Mesothelial cell of epicardium (in vitro differentiated cells): Measurements from ENCODE around the gene RPA1. TPM values are rescaled to one million over a fixed set of nuclear protein-coding genes. Genes with fewer than 3 reads are reported as not detected.

ENCODE experiments used
- DNase-seq, 2 experiments: peaks; one replicate each; pipeline ENCODE4 v3.0.0; 2021; ENCODE audit warnings: low spot score in 2 of 2; ENCODE audit not compliant: unreplicated experiment in 2 of 2
- H3K27ac Mint-ChIP-seq: 2 replicates; pipeline ENCODE4 v1.8.0; 2021; ENCODE audit warnings: mixed read lengths
- H3K27me3 Mint-ChIP-seq: 2 replicates; pipeline ENCODE4 v1.8.0; 2021; ENCODE audit warnings: low read depth, mixed read lengths
- H3K36me3 Mint-ChIP-seq: 2 replicates; pipeline ENCODE4 v1.8.0; 2021; ENCODE audit warnings: mixed read lengths
- H3K4me1 Mint-ChIP-seq: 2 replicates; pipeline ENCODE4 v1.8.0; 2021; ENCODE audit warnings: mixed read lengths
- H3K4me3 Mint-ChIP-seq: 2 replicates; pipeline ENCODE4 v1.8.0; 2021; ENCODE audit warnings: mild to moderate bottlenecking, moderate library complexity, mixed read lengths
- H3K9me3 Mint-ChIP-seq: 2 replicates; pipeline ENCODE4 v1.8.0; 2021; ENCODE audit warnings: mixed read lengths
- CTCF ChIP-seq: fragments of 200-600 bp; sonication (generic); IDR thresholded peaks from one replicate; pipeline ENCODE4 v1.5.0; 2021; ENCODE audit warnings: antibody characterized with exemption; ENCODE audit not compliant: unreplicated experiment
- total RNA-seq: library from RNA; stranded (reverse); gene quantifications from 3 replicates; pipeline ENCODE4 v1.2.1, GENCODE V29; 2021

Gene RPA1
- total RNA-seq, 1 donor from 2014 or later = 94.2 TPM

DNA sequence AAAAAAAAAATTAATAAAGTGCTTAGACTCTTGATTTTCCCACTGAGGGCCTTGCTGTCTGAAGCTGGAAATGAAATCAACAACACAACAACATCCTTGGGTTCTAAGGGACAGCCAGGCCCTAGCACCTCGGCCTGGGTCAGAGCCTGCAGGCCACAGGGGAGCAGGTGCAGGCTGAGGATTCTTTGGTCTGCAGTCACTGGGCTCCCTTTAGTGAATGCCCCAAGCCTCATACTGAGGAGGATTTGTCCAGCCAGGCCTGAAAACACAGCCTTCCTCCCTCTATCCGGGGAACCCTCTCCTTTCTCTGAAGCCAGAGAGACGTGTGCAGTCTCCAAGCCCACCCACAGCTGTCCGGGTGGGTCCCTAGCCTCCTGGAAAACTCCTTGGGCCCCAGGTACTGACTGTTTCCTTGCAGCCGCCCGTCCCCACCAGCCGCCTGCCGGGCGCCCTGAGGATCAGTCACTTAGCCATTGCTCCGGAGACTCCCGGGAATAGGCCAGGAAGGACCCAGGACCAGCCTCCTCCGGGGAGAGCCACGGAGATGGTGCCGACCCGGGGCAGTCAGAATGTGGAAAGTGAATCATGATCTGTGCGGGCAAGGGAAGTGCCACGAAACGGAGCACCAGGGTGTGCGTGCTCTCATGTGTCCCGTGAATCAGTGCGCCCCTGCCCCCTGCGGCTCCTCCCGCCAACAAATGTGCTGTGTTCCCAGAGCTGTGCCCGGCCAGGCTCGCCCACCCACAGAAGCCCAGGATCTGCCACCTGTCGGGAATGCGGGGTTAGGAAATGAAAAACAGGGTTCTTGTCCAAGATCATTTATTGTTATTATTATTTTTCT, 104.3 kb downstream of the RPA1 start:
- no peak overlapping the region for H3K27ac Mint-ChIP-seq

GRCh38 chr17:1934901-1935300, 105.1 kb downstream of the RPA1 start:
- no peak for TF ChIP-seq CTCF
- Mint-ChIP-seq H3K4me3 (no peak overlapping the region), H3K27ac (no peak overlapping the region), H3K4me1 (peaks cover 5% of the 10 kb centered on the region), H3K9me3 (no peaks in the 10 kb centered on the region), H3K36me3 (no peaks in the 10 kb centered on the region), H3K27me3 (peaks cover 15% of the 10 kb centered on the region)
- DNase-seq = no peak

More for the DNA sequence above, 104.3 kb downstream of the RPA1 start:
- no peak for TF ChIP-seq CTCF
- H3K36me3 Mint-ChIP-seq = no peaks in the 10 kb centered on the region
- no peak for DNase-seq
- no peak overlapping the region for H3K4me3 Mint-ChIP-seq
- no peaks in the 10 kb centered on the region for H3K9me3 Mint-ChIP-seq
- peaks cover 5% of the 10 kb centered on the region for H3K4me1 Mint-ChIP-seq
- H3K27me3 Mint-ChIP-seq = peaks cover 15% of the 10 kb centered on the region

DNA sequence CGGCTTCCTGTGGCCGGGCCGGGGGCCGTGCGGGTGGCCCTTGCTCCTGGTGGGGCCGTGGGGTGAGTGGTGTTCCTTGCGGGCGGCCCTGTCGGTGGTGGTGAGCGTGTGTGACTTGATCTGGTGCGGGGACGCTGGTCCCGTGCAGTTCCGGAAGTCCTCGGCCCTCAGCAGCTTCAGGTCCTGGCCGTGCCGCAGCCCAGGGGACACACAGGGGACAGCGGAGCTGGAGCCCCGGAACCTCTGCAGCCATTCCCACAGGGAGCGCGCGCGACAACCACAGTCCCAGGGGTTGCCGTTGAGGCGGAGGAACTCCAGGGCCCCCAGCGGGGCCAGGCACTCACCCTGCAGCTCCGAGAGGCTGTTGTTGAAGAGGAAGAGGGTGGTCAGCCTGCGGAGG, 107.0 kb downstream of the RPA1 start:
- peaks cover 10% of the 10 kb centered on the region for H3K27me3 Mint-ChIP-seq
- H3K27ac Mint-ChIP-seq = no peak overlapping the region
- no peak overlapping the region for H3K4me3 Mint-ChIP-seq
- no peaks in the 10 kb centered on the region for H3K36me3 Mint-ChIP-seq
- TF ChIP-seq CTCF = no peak
- H3K9me3 Mint-ChIP-seq = no peaks in the 10 kb centered on the region
- H3K4me1 Mint-ChIP-seq = peaks cover 7% of the 10 kb centered on the region
- DNase-seq = no peak

- peaks cover 2% of the 10 kb centered on the region for H3K4me1 Mint-ChIP-seq
- no peak overlapping the region for H3K4me3 Mint-ChIP-seq
- H3K27me3 Mint-ChIP-seq = peaks cover 6% of the 10 kb centered on the region
- no peak for DNase-seq
- no peaks in the 10 kb centered on the region for H3K36me3 Mint-ChIP-seq
- H3K9me3 Mint-ChIP-seq = no peaks in the 10 kb centered on the region
- H3K27ac Mint-ChIP-seq = no peak overlapping the region
- TF ChIP-seq CTCF = no peak
Measured at GRCh38 chr17:1937461-1937860, 107.7 kb downstream of the RPA1 start.

GRCh38 chr17:1939981-1940809, 110.4 kb downstream of the RPA1 start:
- Mint-ChIP-seq H3K27me3 (no peaks in the 10 kb centered on the region), H3K4me3 (no peak overlapping the region), H3K36me3 (no peaks in the 10 kb centered on the region), H3K4me1 (peaks cover 2% of the 10 kb centered on the region), H3K9me3 (no peaks in the 10 kb centered on the region), H3K27ac (no peak overlapping the region)
- no peak for DNase-seq
- TF ChIP-seq CTCF = no peak
